Fibroblast of pulmonary artery (primary cell): ENCODE data around the gene ZDHHC4.

Experiments used
- DNase-seq: peaks from one replicate; pipeline ENCODE4 v3.0.0-alpha.2; 2010; ENCODE audit warnings: low read depth
- H3K4me3 ChIP-seq: replicated peaks from 2 replicates; pipeline ENCODE4 v1.5.1; 2011; ENCODE audit warnings: low read depth, mild to moderate bottlenecking, control low read depth, low read length, moderate library complexity
- CTCF ChIP-seq: IDR thresholded peaks from 2 replicates; pipeline ENCODE4 v1.5.1; 2011; ENCODE audit warnings: mild to moderate bottlenecking, control low read depth, low read length, inconsistent platforms; ENCODE audit errors: missing control alignments

ZDHHC4 gene

DNA sequence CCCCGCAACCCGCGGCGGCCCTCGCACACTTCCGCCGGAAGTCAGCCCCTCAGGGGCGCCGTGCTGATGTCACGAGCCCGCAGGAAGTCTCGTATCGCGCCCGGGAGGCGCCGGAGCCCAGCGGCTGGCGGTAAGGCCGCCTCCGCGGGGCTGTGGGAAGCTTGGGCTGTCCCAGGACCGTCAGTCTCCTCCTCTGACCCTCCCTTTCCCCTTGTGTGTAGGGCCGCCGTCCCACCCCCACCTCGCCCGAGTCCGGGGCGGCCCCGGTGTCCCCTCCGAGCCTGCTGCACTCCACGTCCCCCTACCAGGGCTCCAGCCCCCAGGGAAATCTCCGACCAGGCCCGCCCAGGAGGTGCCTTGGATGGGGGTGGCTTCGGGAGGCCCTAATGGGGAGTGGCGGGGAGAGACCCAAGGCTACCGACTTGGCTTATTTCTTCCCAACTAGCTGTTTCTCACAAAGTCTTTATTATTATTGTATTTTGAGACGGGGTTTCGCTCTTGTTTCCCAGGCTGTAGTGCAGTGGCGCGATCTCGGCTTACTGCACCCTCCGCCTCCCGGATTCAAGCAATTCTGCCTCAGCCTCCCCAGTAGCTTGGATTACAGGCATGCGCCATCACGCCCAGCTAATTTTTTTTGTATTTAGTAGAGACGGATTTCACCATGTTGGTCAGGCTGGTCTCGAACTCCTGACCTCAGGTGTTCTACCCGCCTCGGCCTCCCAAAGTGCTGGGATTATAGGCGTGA is at the start of gene ZDHHC4:
Gene ZDHHC4, plus strand, starts transcription at position 86 of the 745 bp plus-strand sequence. CDS start 3,108 bp downstream, outside the sequence.
- no peak for TF ChIP-seq CTCF
- peak within 1 kb of the TSS; percentile 77 for H3K4me3 ChIP-seq
- peak; percentile 93 for DNase-seq

DNA sequence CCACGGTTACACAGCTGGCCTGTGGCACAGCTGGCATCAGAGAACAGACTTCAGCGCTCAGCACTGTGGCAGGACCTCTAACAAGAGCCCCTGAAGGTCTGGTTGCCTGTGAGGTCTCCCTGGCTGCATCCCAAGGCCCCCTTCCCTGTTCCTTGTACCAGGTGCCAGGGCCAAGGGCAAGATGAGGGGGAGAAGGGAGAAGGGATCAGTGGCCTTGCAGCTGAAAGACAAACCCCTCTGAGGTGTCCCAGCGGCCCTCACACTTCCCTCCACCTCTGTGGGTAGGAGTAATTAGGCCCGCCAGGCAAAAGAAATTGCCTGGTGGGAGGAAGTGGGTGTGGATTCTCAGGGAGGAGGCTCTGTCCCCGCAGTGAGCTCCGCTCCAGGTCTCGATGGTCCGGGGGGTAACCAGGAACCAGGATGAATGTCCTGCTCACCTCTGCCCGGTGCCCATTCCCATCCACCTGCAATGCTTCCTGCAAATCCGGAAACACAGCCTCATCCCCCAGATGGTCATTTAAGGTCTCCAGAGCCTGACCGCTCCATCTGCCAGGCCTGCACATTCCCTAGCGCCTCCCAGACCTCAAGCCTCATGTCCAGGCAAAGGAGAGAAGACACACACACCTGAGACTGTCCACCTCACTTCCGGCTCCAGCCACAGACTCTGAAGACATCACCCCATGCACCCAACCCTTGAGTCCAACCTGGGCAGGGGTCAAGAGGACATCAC is 48.7 kb upstream of the ZDHHC4 start:
- no peak overlapping the region for H3K4me3 ChIP-seq
- no peak for TF ChIP-seq CTCF
- DNase-seq: no peak

DNA sequence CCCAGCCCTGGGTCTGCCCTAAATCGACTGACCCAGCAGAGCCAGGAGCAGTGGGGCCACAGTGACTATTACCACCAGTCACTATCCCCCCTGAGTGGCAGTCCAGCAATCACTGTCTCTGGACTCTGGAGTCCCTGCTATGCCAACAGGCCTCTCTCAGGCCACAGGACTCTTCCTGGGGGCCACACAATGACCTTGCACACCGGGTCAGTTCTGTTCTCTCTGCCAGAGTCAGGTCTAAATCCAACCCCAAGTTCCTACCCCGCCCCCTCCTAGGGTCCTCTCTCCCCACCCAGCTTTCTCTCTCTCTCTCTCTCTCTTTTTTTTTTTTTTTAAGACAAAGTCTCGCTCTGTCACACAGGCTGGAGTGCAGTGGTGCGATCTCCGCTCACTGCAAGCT is 47.6 kb upstream of the ZDHHC4 start:
- no peak for DNase-seq
- no peak for TF ChIP-seq CTCF
- no peak overlapping the region for H3K4me3 ChIP-seq

GRCh38 chr7:6530626-6531491 is 46.4 kb upstream of the ZDHHC4 start:
- DNase-seq: no peak
- no peak overlapping the region for H3K4me3 ChIP-seq
- TF ChIP-seq CTCF: no peak

DNA sequence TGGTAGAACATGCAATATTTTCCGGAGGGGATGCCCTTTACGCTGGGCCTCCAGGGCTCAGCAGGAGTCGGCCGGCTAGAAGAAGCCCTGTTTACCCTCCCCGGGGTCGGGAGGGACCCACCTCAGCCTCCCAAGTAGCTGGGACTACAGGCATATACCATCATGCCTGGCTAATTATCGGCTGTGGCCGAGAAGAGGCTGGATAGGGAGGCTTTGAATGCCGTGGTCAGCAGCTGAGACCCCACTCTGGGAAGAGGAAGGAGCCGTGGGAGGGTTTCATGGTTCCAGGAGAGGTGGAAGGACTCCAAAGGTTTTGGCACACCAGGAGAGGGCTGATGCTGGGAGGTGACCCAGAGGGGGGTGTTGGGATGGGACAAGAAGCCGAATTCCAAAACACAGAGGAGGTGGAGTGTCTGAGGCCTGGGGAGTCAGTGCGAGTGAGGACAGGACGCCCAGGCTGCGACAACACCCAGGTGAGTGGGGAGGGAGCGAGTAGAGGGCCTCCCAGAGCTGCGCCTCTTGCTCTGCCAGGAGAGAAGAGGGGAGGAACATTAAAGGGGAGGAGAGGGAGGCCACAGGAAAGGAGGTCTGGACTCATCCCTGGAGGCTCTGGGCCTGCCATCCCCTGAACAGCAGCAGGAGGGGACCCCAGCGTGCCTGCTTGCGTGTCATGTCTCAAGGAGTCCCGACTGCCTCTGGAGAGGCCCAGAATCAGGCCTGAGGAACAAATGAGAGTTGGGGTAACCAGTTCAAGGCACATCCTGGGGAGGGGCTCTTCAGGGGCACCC is 45.6 kb upstream of the ZDHHC4 start:
- no peak overlapping the region for H3K4me3 ChIP-seq

More for the DNA sequence above, 45.6 kb upstream of the ZDHHC4 start:
- no peak for DNase-seq
- TF ChIP-seq CTCF: no peak
